Heart right ventricle (tissue), 16 donors: ENCODE results near the gene RPS6KA2. TPM values are rescaled to one million over a fixed set of nuclear protein-coding genes. Genes with fewer than 3 reads are reported as not detected.

Experiments
- ATAC-seq, 8 donors: fragments of 200-7000 bp; cut with Tn5 transposase; one replicate each; pipeline ENCODE4 v1.9.1; 2020; ENCODE audit warnings: mild to moderate bottlenecking in 8 of 8, moderate library complexity in 8 of 8, moderate number of reproducible peaks in 1 of 8
- DNase-seq, 2 donors: peaks; one replicate each; pipeline ENCODE4 v3.0.0-alpha.2; 2020
- H3K27ac ChIP-seq, 10 donors: fragments of 200-600 bp; sonication (generic) in 2 of 10; one replicate each; pipeline versions ENCODE4 v1.5.0 to v1.8.0; 2020 to 2022; ENCODE audit warnings: mild to moderate bottlenecking in 3 of 10
- H3K27me3 ChIP-seq, 7 donors: fragments of 200-600 bp; one replicate each; pipeline ENCODE4 v1.8.0; 2021 to 2022; ENCODE audit warnings: mild to moderate bottlenecking in 2 of 7
- H3K36me3 ChIP-seq, 9 donors: fragments of 200-600 bp; sonication (generic) in 1 of 9; one replicate each; pipeline versions ENCODE4 v1.5.0 to v1.8.0; 2020 to 2022; ENCODE audit warnings: mild to moderate bottlenecking in 2 of 9
- H3K4me1 ChIP-seq, 9 donors: fragments of 200-600 bp; sonication (generic) in 1 of 9; one replicate each; pipeline versions ENCODE4 v1.5.0 to v1.8.0; 2020 to 2022; ENCODE audit warnings: mild to moderate bottlenecking in 4 of 9
- H3K4me3 ChIP-seq, 10 donors: fragments of 200-600 bp; sonication (generic) in 2 of 10; one replicate each; pipeline versions ENCODE4 v1.5.0 to v1.8.0; 2020 to 2022; ENCODE audit warnings: mild to moderate bottlenecking in 7 of 10, moderate library complexity in 2 of 10
- H3K9me3 ChIP-seq, 11 donors: fragments of 200-600 bp in 10 of 11; sonication (generic) in 2 of 11; one replicate each; pipeline versions ENCODE4 v1.5.0 to v1.8.0; 2013 to 2022; ENCODE audit warnings: mild to moderate bottlenecking in 2 of 11, control low read depth in 1 of 11, moderate library complexity in 1 of 11
- CTCF ChIP-seq, 9 donors: fragments of 200-600 bp; sonication (generic) in 2 of 9; IDR thresholded peaks; one replicate each; pipeline versions ENCODE4 v1.5.0 to v1.8.0; 2021 to 2022; ENCODE audit warnings: antibody characterized with exemption in 9 of 9, mild to moderate bottlenecking in 5 of 9, moderate library complexity in 1 of 9
- WGBS, 2 donors: extraction: QIAGEN DNeasy Blood & Tissue Kit; methylation state at CpG; one replicate each; pipeline ENCODE4 v1.1.7; 2013; ENCODE audit warnings: inconsistent platforms in 1 of 2; 5-methylcytosine and 5-hydroxymethylcytosine counted together
- intact Hi-C, 10 donors: fragments of 100-400 bp; cut with DNase I; formaldehyde crosslinking; loops; one replicate each; pipeline versions ENCODE4 v1.11.1 to v1.14.2; 2022
- polyA plus RNA-seq, 2 donors: library from polyadenylated mRNA; stranded (reverse); fragments of 200-250 nt; gene quantifications; one replicate each; pipeline ENCODE4 v1.2.3, GENCODE V29; 2013
- total RNA-seq, 10 donors: library from RNA; stranded (reverse); fragmentation: NEBNext Ultra II Directional in 3 of 10; extraction: Animal tissue kit (Norgen Biotek cat#: 25700) in 3 of 10; gene quantifications; one replicate each; pipeline versions ENCODE4 v1.2.1 to v1.2.4, GENCODE V29; 2021 to 2023
- donor health status: Arrhythmogenic right ventricular cardiomyopathy.
- donor health status: ischemic (EF 13 %, LVEDD 7.1; RV severe dilation, severe dysfunction).
- donor health status: healthy with polysubstance abuse.
- donor health status: DM: no; HTN: yes; CAD: no.
- donor health status: DM: no; HTN: no; CAD: no.
- donor health status: ischemic (EF 25% LVEDD 6.9; RV normal size, moderate dysfunction).
- donor health status: ischemic (EF 25% LVEDD 5.7; RV mildly dilated, moderate dysfunction).
- donor health status: healthy.
- donor health status: DM: yes; HTN: yes; CAD: no.
- donor health status: Ischemic cardiomyopathy.
- donor health status: ischemic (EF 35%, LVEDD 5.7; RV mildly dilated, moderate dysfunction).
- donor health status: nonischemic (EF 11% LVEDD 7.7; RV severe dilation, severe dysfunction).
- donor health status: DM: yes; HTN: yes; CAD: no.
- donor health status: PGD.
- donor health status: ischemic (EF 29% LVEDD 5.4; RV normal size, mild dysfunction).
- donor health status: nonischemic (EF 23%, LVEDD 6.1; RV moderate dilation, normal function).

Gene RPS6KA2
- total and polyA plus RNA-seq, 12 donors: 20.3 to 91.4 (median 73.7) TPM

- DNase-seq: no peak
- Histone ChIP-seq H3K4me1 (peaks cover 10 to 47% (median 40%) of the 10 kb centered on the region in 9 donors), H3K36me3 (peaks cover 0 to 10% (median 0%) of the 10 kb centered on the region in 9 donors), H3K9me3 (no peaks in the 10 kb centered on the region), H3K4me3 (no peak overlapping the region), H3K27me3 (no peaks in the 10 kb centered on the region), H3K27ac (peak overlapping the region in 4 of 10 donors; percentile 62 to 87 (median 81))
- no peak for ATAC-seq
- TF ChIP-seq CTCF (IDR thresholded peaks at IDR 0.05): no peak
- intact Hi-C loops: loop anchor here in 1 of 10 donors (5.0 kb wide), 1 partner anchor 70 kb away; no protein-coding TSS in a partner anchor
- 89 to 93% methylated on average over 16 of the region's 16 CpGs for WGBS, 2 donors
These were observed 75.1 kb downstream of the RPS6KA2 start for GRCh38 chr6:166551754-166552495.

GRCh38 chr6:166546653-166547052 lies 80.4 kb downstream of the RPS6KA2 start:
- WGBS, 2 donors: 96 to 99% methylated on average over 6 of the region's 6 CpGs
- Histone ChIP-seq H3K36me3 (peaks cover 0 to 23% (median 0%) of the 10 kb centered on the region in 9 donors), H3K27ac (no peak overlapping the region), H3K27me3 (no peaks in the 10 kb centered on the region), H3K4me1 (peaks cover 0 to 17% (median 9%) of the 10 kb centered on the region in 9 donors), H3K4me3 (no peak overlapping the region), H3K9me3 (no peaks in the 10 kb centered on the region)
- ATAC-seq: no peak
- no peak for TF ChIP-seq CTCF (IDR thresholded peaks at IDR 0.05)
- intact Hi-C loops: loop anchor here in 1 of 10 donors (10.0 kb wide), 1 partner anchor 52 kb away; no protein-coding TSS in a partner anchor
- DNase-seq: no peak

GRCh38 chr6:166545156-166546034 lies 81.7 kb downstream of the RPS6KA2 start:
- 93 to 94% methylated on average over 19 of the region's 19 CpGs for WGBS, 2 donors
- ATAC-seq: no peak

More at GRCh38 chr6:166545156-166546034, 81.7 kb downstream of the RPS6KA2 start:
- Histone ChIP-seq H3K27me3 (no peaks in the 10 kb centered on the region), H3K4me3 (no peak overlapping the region), H3K4me1 (peaks cover 0 to 28% (median 20%) of the 10 kb centered on the region in 9 donors), H3K36me3 (peaks cover 0 to 23% (median 0%) of the 10 kb centered on the region in 9 donors), H3K9me3 (no peaks in the 10 kb centered on the region), H3K27ac (no peak overlapping the region)
- intact Hi-C loops: loop anchor here in 1 of 10 donors (10.0 kb wide), 1 partner anchor 51 kb away; no protein-coding TSS in a partner anchor
- no peak for DNase-seq
- no peak for TF ChIP-seq CTCF (IDR thresholded peaks at IDR 0.05)
